NB4 (cell line): Measurements from ENCODE around the gene CD248.

ENCODE experiments used
- MYC ChIP-seq: IDR thresholded peaks from 2 replicates; pipeline ENCODE4 v1.6.1; 2011; ENCODE audit warnings: low read depth, low read length
- POLR2A ChIP-seq: IDR thresholded peaks from 2 replicates; pipeline ENCODE4 v1.6.1; 2011; ENCODE audit warnings: mild to moderate bottlenecking; ENCODE audit not compliant: insufficient read length; ENCODE audit errors: extremely low read depth
- TF ChIP-seq, protein P1 (sequence below): IDR thresholded peaks from one replicate; pipeline ENCODE4 v1.5.1; 2012; ENCODE audit warnings: low read depth, low read length
- TF ChIP-seq, protein P2 (sequence below): IDR thresholded peaks from 2 replicates; pipeline ENCODE4 v1.6.1; 2011; ENCODE audit warnings: low read depth, low read length

DNA sequence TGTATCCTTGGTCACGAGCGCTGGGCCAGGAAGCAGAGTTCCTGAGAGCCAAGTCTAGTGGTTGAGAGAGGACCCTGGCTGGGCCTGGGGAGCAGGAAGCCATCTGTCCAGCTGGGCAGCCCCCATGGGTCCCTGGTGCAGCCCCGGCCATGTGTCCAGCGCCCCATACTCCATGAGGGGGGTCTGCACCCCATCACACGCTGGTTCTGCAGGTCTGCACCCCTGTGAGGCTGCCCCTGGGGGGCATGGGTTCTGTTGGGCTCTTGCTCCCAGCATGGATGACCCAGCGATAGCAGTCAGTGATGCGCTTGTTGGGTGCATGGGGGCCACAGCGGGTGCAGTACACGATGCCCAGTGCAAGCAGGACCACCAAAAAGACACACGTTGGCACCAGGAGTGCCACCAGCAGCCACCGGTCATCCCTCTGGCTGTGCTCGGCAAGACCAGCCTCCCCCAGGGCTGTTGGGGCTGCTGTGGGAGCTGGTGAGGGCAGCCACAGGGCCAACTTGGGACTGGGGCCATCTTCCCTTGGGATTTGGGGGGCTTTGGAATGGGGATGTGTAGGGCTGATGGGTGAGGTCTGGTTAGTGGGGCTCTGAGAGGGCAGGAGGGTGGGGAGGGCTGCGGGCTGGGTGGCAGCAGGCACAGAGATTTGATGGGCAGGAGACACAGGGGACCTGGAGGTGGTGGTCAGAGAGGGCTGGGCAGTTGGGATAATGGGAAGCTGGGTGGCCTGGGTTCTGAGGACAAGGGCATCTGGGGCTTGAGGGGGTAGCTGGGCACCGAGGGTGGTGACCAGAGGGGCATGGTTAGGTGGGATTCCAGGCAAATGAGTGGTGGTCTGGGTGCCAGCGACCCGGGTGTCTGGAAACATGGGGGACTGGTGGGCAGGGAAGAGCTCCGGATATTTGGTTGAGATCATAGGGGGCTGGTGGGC is 2.0 kb downstream of the CD248 start:
- TF ChIP-seq, protein P1, sequence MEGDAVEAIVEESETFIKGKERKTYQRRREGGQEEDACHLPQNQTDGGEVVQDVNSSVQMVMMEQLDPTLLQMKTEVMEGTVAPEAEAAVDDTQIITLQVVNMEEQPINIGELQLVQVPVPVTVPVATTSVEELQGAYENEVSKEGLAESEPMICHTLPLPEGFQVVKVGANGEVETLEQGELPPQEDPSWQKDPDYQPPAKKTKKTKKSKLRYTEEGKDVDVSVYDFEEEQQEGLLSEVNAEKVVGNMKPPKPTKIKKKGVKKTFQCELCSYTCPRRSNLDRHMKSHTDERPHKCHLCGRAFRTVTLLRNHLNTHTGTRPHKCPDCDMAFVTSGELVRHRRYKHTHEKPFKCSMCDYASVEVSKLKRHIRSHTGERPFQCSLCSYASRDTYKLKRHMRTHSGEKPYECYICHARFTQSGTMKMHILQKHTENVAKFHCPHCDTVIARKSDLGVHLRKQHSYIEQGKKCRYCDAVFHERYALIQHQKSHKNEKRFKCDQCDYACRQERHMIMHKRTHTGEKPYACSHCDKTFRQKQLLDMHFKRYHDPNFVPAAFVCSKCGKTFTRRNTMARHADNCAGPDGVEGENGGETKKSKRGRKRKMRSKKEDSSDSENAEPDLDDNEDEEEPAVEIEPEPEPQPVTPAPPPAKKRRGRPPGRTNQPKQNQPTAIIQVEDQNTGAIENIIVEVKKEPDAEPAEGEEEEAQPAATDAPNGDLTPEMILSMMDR = no peak
- TF ChIP-seq MYC (no peak), POLR2A (no peak)
- TF ChIP-seq, protein P2, sequence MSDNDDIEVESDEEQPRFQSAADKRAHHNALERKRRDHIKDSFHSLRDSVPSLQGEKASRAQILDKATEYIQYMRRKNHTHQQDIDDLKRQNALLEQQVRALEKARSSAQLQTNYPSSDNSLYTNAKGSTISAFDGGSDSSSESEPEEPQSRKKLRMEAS = no peak
